ENCODE data around the gene PHLPP1. TPM values are rescaled to one million over a fixed set of nuclear protein-coding genes. Genes with fewer than 3 reads are reported as not detected.

Gene PHLPP1
- polyA plus RNA-seq, 3 donors, result 2.2 to 4.0 (median 3.0) TPM

GRCh38 chr18:62825382-62825781 lies 110.0 kb downstream of the PHLPP1 start:
- H3K27ac ChIP-seq (ENCODE audit: low read depth, low read length), result no peak overlapping the region
- WGBS, 3 donors, result 84 to 96% (median 96%) methylated on average over 1 of the region's 1 CpG

GRCh38 chr18:62827397-62827796 lies 112.1 kb downstream of the PHLPP1 start:
- H3K27ac ChIP-seq (ENCODE audit: low read depth, low read length), result no peak overlapping the region

- H3K27ac ChIP-seq (ENCODE audit: low read depth, low read length), result no peak overlapping the region
- 44 to 62% (median 59%) methylated on average over 3 of the region's 3 CpGs for WGBS, 3 donors
These were observed 112.8 kb downstream of the PHLPP1 start for GRCh38 chr18:62828091-62828640.

GRCh38 chr18:62828852-62829251 lies 113.5 kb downstream of the PHLPP1 start:
- 57 to 66% (median 63%) methylated on average over 1 of the region's 1 CpG for WGBS, 3 donors
- no peak overlapping the region for H3K27ac ChIP-seq (ENCODE audit: low read depth, low read length)

GRCh38 chr18:62829936-62830335 lies 114.6 kb downstream of the PHLPP1 start:
- WGBS, 3 donors, result 96 to 97% (median 96%) methylated on average over 7 of the region's 7 CpGs
- H3K27ac ChIP-seq (ENCODE audit: low read depth, low read length), result no peak overlapping the region

- no peak overlapping the region for H3K27ac ChIP-seq (ENCODE audit: low read depth, low read length)
- 34 to 52% (median 51%) methylated on average over 2 of the region's 2 CpGs for WGBS, 3 donors
These were observed 116.9 kb downstream of the PHLPP1 start for GRCh38 chr18:62832282-62832681.

GRCh38 chr18:62833494-62833893 lies 118.2 kb downstream of the PHLPP1 start:
- WGBS, 3 donors, result 84 to 97% (median 90%) methylated on average over 1 of the region's 1 CpG
- no peak overlapping the region for H3K27ac ChIP-seq (ENCODE audit: low read depth, low read length)

GRCh38 chr18:62834715-62835114 lies 119.4 kb downstream of the PHLPP1 start:
- H3K27ac ChIP-seq (ENCODE audit: low read depth, low read length), result no peak overlapping the region
- WGBS, 3 donors, result 62 to 91% (median 78%) methylated on average over 4 of the region's 4 CpGs

GRCh38 chr18:62837011-62837410 lies 121.7 kb downstream of the PHLPP1 start:
- WGBS, 3 donors, result 96 to 99% (median 98%) methylated on average over 5 of the region's 5 CpGs
- H3K27ac ChIP-seq (ENCODE audit: low read depth, low read length), result no peak overlapping the region

- whole genome bisulfite sequencing, 3 donors, result 75 to 100% (median 98%) methylated on average over 1 of the region's 1 CpG
These were observed 123.2 kb downstream of the PHLPP1 start for GRCh38 chr18:62838475-62839098.

GRCh38 chr18:62839874-62840713 lies 124.8 kb downstream of the PHLPP1 start:
- WGBS, 3 donors, result 78 to 92% (median 91%) methylated on average over 2 of the region's 2 CpGs
- H3K27ac ChIP-seq (ENCODE audit: low read depth, low read length), result no peak overlapping the region

More at GRCh38 chr18:62838475-62839098, 123.2 kb downstream of the PHLPP1 start:
- no peak overlapping the region for H3K27ac ChIP-seq (ENCODE audit: low read depth, low read length)

- WGBS, 3 donors, result 65 to 100% (median 96%) methylated on average over 1 of the region's 1 CpG
- H3K27ac ChIP-seq (ENCODE audit: low read depth, low read length), result no peak overlapping the region
These were observed 126.1 kb downstream of the PHLPP1 start for GRCh38 chr18:62841405-62841804.

- WGBS, 3 donors, result 90 to 100% (median 96%) methylated on average over 1 of the region's 1 CpG
These were observed 127.6 kb downstream of the PHLPP1 start for GRCh38 chr18:62842898-62843297.

GRCh38 chr18:62844850-62845643 lies 129.7 kb downstream of the PHLPP1 start:
- H3K27ac ChIP-seq (ENCODE audit: low read depth, low read length), result no peak overlapping the region
- 87 to 91% (median 88%) methylated on average over 7 of the region's 7 CpGs for WGBS, 3 donors

More at GRCh38 chr18:62842898-62843297, 127.6 kb downstream of the PHLPP1 start:
- no peak overlapping the region for H3K27ac ChIP-seq (ENCODE audit: low read depth, low read length)

- no peak overlapping the region for H3K27ac ChIP-seq (ENCODE audit: low read depth, low read length)
These were observed 131.0 kb downstream of the PHLPP1 start for GRCh38 chr18:62846313-62846712.

GRCh38 chr18:62847081-62847480 lies 131.7 kb downstream of the PHLPP1 start:
- WGBS, 3 donors, result 77 to 86% (median 83%) methylated on average over 4 of the region's 4 CpGs
- no peak overlapping the region for H3K27ac ChIP-seq (ENCODE audit: low read depth, low read length)

- 96 to 100% (median 100%) methylated on average over 1 of the region's 1 CpG for WGBS, 3 donors
These were observed 133.6 kb downstream of the PHLPP1 start for GRCh38 chr18:62848946-62849345.

GRCh38 chr18:62850619-62851306 lies 135.4 kb downstream of the PHLPP1 start:
- H3K27ac ChIP-seq (ENCODE audit: low read depth, low read length), result no peak overlapping the region
- 72 to 87% (median 73%) methylated on average over 7 of the region's 7 CpGs for WGBS, 3 donors

More at GRCh38 chr18:62848946-62849345, 133.6 kb downstream of the PHLPP1 start:
- H3K27ac ChIP-seq (ENCODE audit: low read depth, low read length), result no peak overlapping the region
